Measurements from ENCODE around the gene FBXO39. TPM values are rescaled to one million over a fixed set of nuclear protein-coding genes. Genes with fewer than 3 reads are reported as not detected.

Gene FBXO39
- total and polyA plus RNA-seq, 2 donors from 2014 or later, result not detected

GRCh38 chr17:6796017-6796886 is 20.2 kb downstream of the FBXO39 start:
- FAIRE-seq, result no peak
- H3K36me3 ChIP-seq (ENCODE audit: control insufficient read depth in 2 of 3, insufficient read depth in 3 of 3, low read length in 3 of 3), result no peaks in the 10 kb centered on the region

GRCh38 chr17:6796887-6797490 is 21.0 kb downstream of the FBXO39 start:
- Histone ChIP-seq H3K36me3 (ENCODE audit: control insufficient read depth in 2 of 3, insufficient read depth in 3 of 3, low read length in 3 of 3) (no peaks in the 10 kb centered on the region), H3K9me3 (ENCODE audit: control insufficient read depth in 2 of 3, insufficient read depth in 1 of 3, low read length in 3 of 3) (no peaks in the 10 kb centered on the region), H3K4me1 (ENCODE audit: control insufficient read depth in 2 of 3, insufficient read depth in 2 of 3, low read depth in 1 of 3, low read length in 3 of 3) (no peaks in the 10 kb centered on the region), H3K27me3 (ENCODE audit: control insufficient read depth, insufficient read depth, low read length) (no peaks in the 10 kb centered on the region), H3K27ac (ENCODE audit: low read depth in 2 of 2, low read length in 2 of 2) (no peak overlapping the region), H3K9ac (ENCODE audit: low read length in 3 of 3) (no peak overlapping the region), H3K4me3 (ENCODE audit: low read length in 3 of 3) (no peak overlapping the region)
- DNase-seq, result no peak
- TF ChIP-seq CTCF (IDR thresholded peaks at IDR 0.05; ENCODE audit: borderline replicate concordance, extremely low read depth, insufficient read depth), result no peak
- FAIRE-seq, result no peak
- intact Hi-C loops (cut with DNase I), result no loop called here

More at GRCh38 chr17:6796017-6796886, 20.2 kb downstream of the FBXO39 start:
- Histone ChIP-seq H3K9ac (ENCODE audit: low read length in 3 of 3) (no peak overlapping the region), H3K9me3 (ENCODE audit: control insufficient read depth in 2 of 3, insufficient read depth in 1 of 3, low read length in 3 of 3) (no peaks in the 10 kb centered on the region), H3K4me1 (ENCODE audit: control insufficient read depth in 2 of 3, insufficient read depth in 2 of 3, low read depth in 1 of 3, low read length in 3 of 3) (no peaks in the 10 kb centered on the region), H3K27ac (ENCODE audit: low read depth in 2 of 2, low read length in 2 of 2) (no peak overlapping the region), H3K4me3 (ENCODE audit: low read length in 3 of 3) (no peak overlapping the region), H3K27me3 (ENCODE audit: control insufficient read depth, insufficient read depth, low read length) (no peaks in the 10 kb centered on the region)
- DNase-seq, result peak in 1 of 5 donors; percentile 10
- intact Hi-C loops (cut with DNase I), result no loop called here
- TF ChIP-seq CTCF (IDR thresholded peaks at IDR 0.05; ENCODE audit: borderline replicate concordance, extremely low read depth, insufficient read depth), result no peak

GRCh38 chr17:6797718-6798351 is 21.8 kb downstream of the FBXO39 start:
- intact Hi-C loops (cut with DNase I), result no loop called here
- no peak for FAIRE-seq
- DNase-seq, result no peak
- H3K9me3 ChIP-seq (ENCODE audit: control insufficient read depth in 2 of 3, insufficient read depth in 1 of 3, low read length in 3 of 3), result no peaks in the 10 kb centered on the region
- no peaks in the 10 kb centered on the region for H3K36me3 ChIP-seq (ENCODE audit: control insufficient read depth in 2 of 3, insufficient read depth in 3 of 3, low read length in 3 of 3)
- H3K4me3 ChIP-seq (ENCODE audit: low read length in 3 of 3), result no peak overlapping the region
- H3K9ac ChIP-seq (ENCODE audit: low read length in 3 of 3), result no peak overlapping the region
- H3K4me1 ChIP-seq (ENCODE audit: control insufficient read depth in 2 of 3, insufficient read depth in 2 of 3, low read depth in 1 of 3, low read length in 3 of 3), result no peaks in the 10 kb centered on the region
- no peak for TF ChIP-seq CTCF (IDR thresholded peaks at IDR 0.05; ENCODE audit: borderline replicate concordance, extremely low read depth, insufficient read depth)
- H3K27ac ChIP-seq (ENCODE audit: low read depth in 2 of 2, low read length in 2 of 2), result no peak overlapping the region
- H3K27me3 ChIP-seq (ENCODE audit: control insufficient read depth, insufficient read depth, low read length), result no peaks in the 10 kb centered on the region

All from kidney (tissue), 14 donors.